ENCODE data around the gene PRSS27. TPM values are rescaled to one million over a fixed set of nuclear protein-coding genes. Genes with fewer than 3 reads are reported as not detected.

Gene PRSS27
- total and polyA plus RNA-seq, 2 donors (not counting 3 experiments of a cell fraction or from before 2014, with no cell fraction given), result 0.33 to 0.53 TPM

GRCh38 chr16:2737895-2738418 lies 17.9 kb upstream of the PRSS27 start:
- no peaks in the 10 kb centered on the region for H3K9me3 ChIP-seq (replicated peaks; ENCODE audit: control insufficient read depth, insufficient read depth, low read length)
- no peaks in the 10 kb centered on the region for H3K4me1 ChIP-seq (ENCODE audit: control insufficient read depth, extremely low read depth, insufficient read depth, low read length)
- dilution Hi-C loops (cut with MboI; ENCODE audit: extremely low pct_ligation_motif_present, low sequenced_read_pairs), result no loop called here
- intact Hi-C loops (cut with micrococcal nuclease), result no loop called here
- no peak overlapping the region for H2AFZ ChIP-seq (ENCODE audit: low read depth, low read length)
- H3K27ac ChIP-seq (ENCODE audit: insufficient read depth, low read depth, low read length), result no peak overlapping the region
- DNase-seq (ENCODE audit: low read depth, low spot score) (no peak), FAIRE-seq (no peak)
- H3K9me1 ChIP-seq (replicated peaks; ENCODE audit: control insufficient read depth, extremely low read depth, insufficient read depth, low read length), result no peaks in the 10 kb centered on the region
- ChIA-PET POLR2A (no interaction called here), CTCF (interaction anchor here (1.3 kb wide), 2 partner anchors 9 to 189 kb away, joined by 3 read pairs; no protein-coding TSS in a partner anchor)
- H3K4me3 ChIP-seq (replicated peaks in 1 of 3; ENCODE audit: insufficient read depth in 1 of 3, low read depth in 1 of 3, low read length in 3 of 3), result no peak overlapping the region
- no peaks in the 10 kb centered on the region for H3K79me2 ChIP-seq (ENCODE audit: control insufficient read depth, insufficient read depth, low read length)
- no TSS peak for BruUV-seq (replicated peaks)
- no peak overlapping the region for H3K4me2 ChIP-seq (ENCODE audit: insufficient read depth, low read length)
- H3K36me3 ChIP-seq (ENCODE audit: control insufficient read depth in 2 of 2, extremely low read depth in 1 of 2, insufficient read depth in 2 of 2, low read length in 2 of 2), result no peaks in the 10 kb centered on the region
- TF ChIP-seq MYC (IDR thresholded peaks at IDR 0.05; ENCODE audit: low read depth, low read length), result no peak
- no peak for TF ChIP-seq FOS (IDR thresholded peaks at IDR 0.05; ENCODE audit: borderline replicate concordance, insufficient read depth, low read length)
- TF ChIP-seq JUN (IDR thresholded peaks at IDR 0.05; ENCODE audit: borderline replicate concordance, insufficient read depth, insufficient read length, low read depth), result no peak
- no peak for TF ChIP-seq POLR2A (IDR thresholded peaks at IDR 0.05; ENCODE audit: low read depth, low read length)
- TF ChIP-seq MAX (IDR thresholded peaks at IDR 0.05; ENCODE audit: insufficient read depth, insufficient read length), result no peak
- no peak for TF ChIP-seq CTCF (IDR thresholded peaks at IDR 0.05; ENCODE audit: extremely low read depth in 1 of 2, insufficient read depth in 1 of 2, low read depth in 1 of 2, low read length in 2 of 2)
- TF ChIP-seq EZH2 (IDR thresholded peaks at IDR 0.05; ENCODE audit: borderline replicate concordance, low read depth, low read length, severe bottlenecking), result no peak
- no peak for TF ChIP-seq GATA2 (IDR thresholded peaks at IDR 0.05; ENCODE audit: insufficient read depth, insufficient read length, low read depth, low read length)
- no peaks in the 10 kb centered on the region for H4K20me1 ChIP-seq (replicated peaks; ENCODE audit: control insufficient read depth, extremely low read depth, insufficient read depth, low read length)
- H3K9ac ChIP-seq (replicated peaks; ENCODE audit: extremely low read depth, insufficient read depth, low read length), result no peak overlapping the region
- no peaks in the 10 kb centered on the region for H3K27me3 ChIP-seq (ENCODE audit: control insufficient read depth in 2 of 2, insufficient read depth in 2 of 2, low read length in 2 of 2)

Measured in endothelial cell of umbilical vein (primary cell).